GM19397 (cell line): ENCODE results near the gene ZNF524.
"Not testable (repeated sequence)": the region's sequence is repeated elsewhere in the genome, so short reads cannot be mapped to it uniquely, and the experiment has no call there.

Experiments used
- ATAC-seq: cut with Tn5 transposase; IDR thresholded peaks from one replicate; pipeline ENCODE4 v1.9.1; 2021; ENCODE audit warnings: mild to moderate bottlenecking, moderate library complexity; ENCODE audit not compliant: unreplicated experiment

The ZNF524 gene

GRCh38 chr19:55581145-55581822 is 18.8 kb upstream of the ZNF524 start:
- ATAC-seq, result no peak

- ATAC-seq, result no peak
These were observed 18.3 kb upstream of the ZNF524 start for GRCh38 chr19:55581823-55582223.

- ATAC-seq, result not testable (repeated sequence)
These were observed 17.8 kb upstream of the ZNF524 start for GRCh38 chr19:55582284-55582683.

GRCh38 chr19:55583897-55584296 is 16.2 kb upstream of the ZNF524 start:
- not testable (repeated sequence) for ATAC-seq

GRCh38 chr19:55584871-55585270 is 15.2 kb upstream of the ZNF524 start:
- ATAC-seq, result no peak

GRCh38 chr19:55585658-55586339 is 14.3 kb upstream of the ZNF524 start:
- ATAC-seq, result no peak

- ATAC-seq, result peak; percentile 76
These were observed 13.0 kb upstream of the ZNF524 start for GRCh38 chr19:55586976-55587668.

GRCh38 chr19:55588738-55589137 is 11.3 kb upstream of the ZNF524 start:
- no peak for ATAC-seq

- no peak for ATAC-seq
These were observed 10.0 kb upstream of the ZNF524 start for GRCh38 chr19:55590109-55590508.

GRCh38 chr19:55590617-55591016 is 9.5 kb upstream of the ZNF524 start:
- no peak for ATAC-seq

GRCh38 chr19:55591555-55591954 is 8.5 kb upstream of the ZNF524 start:
- no peak for ATAC-seq

- ATAC-seq, result no peak
These were observed 7.5 kb upstream of the ZNF524 start for GRCh38 chr19:55592391-55593090.

- ATAC-seq, result no peak
These were observed 6.9 kb upstream of the ZNF524 start for GRCh38 chr19:55593096-55593772.

GRCh38 chr19:55594996-55595545 is 5.0 kb upstream of the ZNF524 start:
- no peak for ATAC-seq

GRCh38 chr19:55596304-55596703 is 3.8 kb upstream of the ZNF524 start:
- ATAC-seq, result no peak

GRCh38 chr19:55597501-55597921 is 2.6 kb upstream of the ZNF524 start:
- ATAC-seq, result no peak

- no peak for ATAC-seq
These were observed 2.1 kb upstream of the ZNF524 start for GRCh38 chr19:55598034-55598433.

GRCh38 chr19:55598719-55599467 is 1.2 kb upstream of the ZNF524 start:
- peak; percentile 43 for ATAC-seq

- ATAC-seq, result peak; percentile 52
These were observed 633 bp upstream of the ZNF524 start, which contains the start of gene FIZ1 for GRCh38 chr19:55599468-55599841. Gene FIZ1 (minus strand): TSS chr19:55599517. CDS start chr19:55597865, 1,652 bp downstream.

- no peak for ATAC-seq
These were observed 557 bp downstream of the ZNF524 start for GRCh38 chr19:55600662-55601028.
